Measurements from ENCODE around the gene PSMC2.
"Not testable (repeated sequence)": the region's sequence is repeated elsewhere in the genome, so short reads cannot be mapped to it uniquely, and the experiment has no call there.

Gene PSMC2

DNA sequence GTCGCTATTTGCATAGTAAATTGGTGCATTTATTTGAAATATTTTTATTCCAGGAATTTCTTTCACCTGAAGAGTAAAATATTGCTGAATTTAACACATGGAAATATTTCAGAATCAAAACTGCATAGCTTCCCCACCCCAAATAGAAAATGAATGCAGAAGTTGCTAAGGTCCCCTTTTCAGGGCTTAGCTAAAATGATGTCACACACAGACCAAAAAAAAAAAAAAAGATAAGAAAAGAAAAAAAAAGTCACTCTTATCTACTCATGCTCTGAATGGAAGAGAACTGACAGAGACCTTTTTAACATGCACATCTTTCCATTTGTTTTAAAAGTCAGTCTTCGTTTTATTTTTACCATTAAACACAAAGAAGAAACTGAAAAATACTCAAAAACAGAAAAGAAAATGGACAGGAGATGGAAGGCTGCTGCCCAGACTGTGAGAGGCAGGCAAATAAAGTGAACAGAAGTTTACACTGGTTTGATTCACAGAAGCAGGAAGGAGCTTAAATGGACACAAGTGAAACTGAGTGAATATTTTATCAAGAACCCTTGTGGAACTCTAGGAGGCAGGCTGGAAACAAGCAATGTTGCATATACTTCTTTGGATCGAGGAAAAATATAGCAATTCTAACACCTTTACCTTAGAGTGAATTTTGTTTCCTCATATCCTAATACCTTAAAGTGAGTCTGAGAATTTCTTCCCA is 32.0 kb downstream of the PSMC2 start:
- no peak for DNase-seq (ENCODE audit: low read depth in 2 of 2)

GRCh38 chr7:103380395-103381191 is 33.1 kb downstream of the PSMC2 start:
- DNase-seq (ENCODE audit: low read depth in 2 of 2), result no peak

- DNase-seq (ENCODE audit: low read depth in 2 of 2), result no peak
Measured at GRCh38 chr7:103381280-103382031, 34.0 kb downstream of the PSMC2 start.

- DNase-seq (ENCODE audit: low read depth in 2 of 2), result no peak
Measured at GRCh38 chr7:103382032-103382402, 34.6 kb downstream of the PSMC2 start.

GRCh38 chr7:103387242-103387641 is 39.8 kb downstream of the PSMC2 start:
- DNase-seq (ENCODE audit: low read depth in 2 of 2), result no peak

- no peak for DNase-seq (ENCODE audit: low read depth in 2 of 2)
Measured at GRCh38 chr7:103388469-103389140, 41.2 kb downstream of the PSMC2 start.

GRCh38 chr7:103389263-103389662 is 41.8 kb downstream of the PSMC2 start:
- no peak for DNase-seq (ENCODE audit: low read depth in 2 of 2)

DNA sequence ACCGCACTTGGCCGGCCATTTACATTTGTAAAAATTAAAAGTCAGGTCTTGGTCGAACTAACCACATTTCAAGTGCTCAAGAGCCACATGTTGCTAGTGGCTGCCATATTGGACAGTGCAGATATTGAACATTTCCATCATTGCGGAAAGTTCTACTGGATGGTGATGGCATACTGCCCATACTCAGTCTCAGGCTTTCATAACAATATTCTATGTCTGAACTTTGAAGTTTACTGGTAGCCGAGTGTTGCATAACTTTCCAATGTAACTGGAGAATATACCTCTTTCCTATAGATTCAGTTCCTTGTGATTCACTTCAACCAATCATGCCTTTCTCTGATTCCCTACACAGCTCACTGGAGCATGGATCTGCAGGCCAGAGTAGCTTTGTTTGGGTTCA is 43.7 kb downstream of the PSMC2 start:
- DNase-seq (ENCODE audit: low read depth in 2 of 2), result no peak

GRCh38 chr7:103391976-103392375 is 44.5 kb downstream of the PSMC2 start:
- no peak for DNase-seq (ENCODE audit: low read depth in 2 of 2)

DNA sequence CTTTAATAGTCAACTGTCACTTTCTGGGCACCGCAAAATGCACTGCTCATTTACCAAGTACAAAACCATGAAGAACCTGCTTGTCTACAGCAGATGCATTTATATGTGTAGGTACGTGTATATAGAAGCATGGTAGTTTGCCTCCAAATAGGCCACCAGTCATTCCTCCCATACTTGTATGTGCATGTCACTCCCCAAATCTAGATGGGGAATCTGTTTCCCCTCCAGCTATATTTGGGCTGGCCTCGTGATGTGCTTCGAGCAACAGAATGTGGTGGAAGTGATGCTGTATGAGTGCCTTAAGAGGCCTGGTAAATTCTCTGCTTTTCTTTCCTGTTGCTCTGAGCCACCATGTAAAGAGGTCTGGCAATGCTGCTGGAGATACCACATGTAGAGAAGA is 47.1 kb downstream of the PSMC2 start:
- DNase-seq (ENCODE audit: low read depth in 2 of 2), result no peak

DNA sequence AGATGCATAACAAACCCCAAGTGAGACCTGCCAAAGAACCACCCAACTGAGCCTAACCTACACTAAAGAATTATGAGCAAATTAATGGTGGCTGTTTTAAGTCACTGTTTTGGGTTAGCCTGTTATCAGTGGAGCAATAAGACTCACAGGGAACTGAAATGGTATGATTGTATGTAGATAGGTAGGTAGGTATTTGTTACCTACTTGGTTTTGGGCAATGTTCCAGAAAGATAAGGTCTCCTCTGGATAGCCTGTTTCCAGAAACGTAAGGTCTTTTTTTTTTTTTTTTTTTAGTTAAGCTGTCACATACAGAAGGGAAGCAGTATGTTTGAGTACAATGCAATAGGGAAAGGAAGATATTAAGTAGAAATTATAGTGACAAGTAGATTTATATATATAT is 47.6 kb downstream of the PSMC2 start:
- no peak for DNase-seq (ENCODE audit: low read depth in 2 of 2)

GRCh38 chr7:103396471-103396870 is 49.0 kb downstream of the PSMC2 start:
- no peak for DNase-seq (ENCODE audit: low read depth in 2 of 2)

DNA sequence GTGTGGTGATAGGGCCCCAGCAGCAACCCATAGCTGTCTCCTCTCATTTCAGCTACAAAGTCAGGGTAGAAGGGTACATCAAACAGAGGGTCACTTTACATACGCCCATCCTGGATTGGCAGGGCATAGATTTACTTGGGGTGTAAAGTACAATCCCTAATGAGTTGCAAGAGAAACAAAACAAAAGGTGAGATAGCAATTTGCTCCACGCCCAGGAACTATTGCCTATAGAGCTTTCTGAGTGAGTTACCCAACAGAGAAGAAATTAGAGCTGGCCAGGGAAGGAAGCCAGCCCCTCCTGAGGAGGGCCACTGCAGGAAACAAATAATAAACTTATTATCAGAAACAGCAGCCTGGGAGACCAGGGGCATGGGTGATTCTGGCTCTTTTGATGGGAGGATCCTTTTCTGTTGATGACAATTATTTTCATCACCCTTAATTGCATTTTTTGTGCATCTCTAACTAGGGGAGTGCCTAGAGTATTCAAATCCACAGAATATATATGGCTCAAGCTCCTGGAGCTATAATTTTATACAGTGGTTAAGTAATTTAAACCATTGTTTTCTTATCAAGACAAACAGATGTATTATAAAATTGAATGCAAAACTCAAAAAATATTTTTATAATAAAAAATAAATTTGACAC is 51.2 kb downstream of the PSMC2 start:
- DNase-seq (ENCODE audit: low read depth in 2 of 2), result no peak

DNA sequence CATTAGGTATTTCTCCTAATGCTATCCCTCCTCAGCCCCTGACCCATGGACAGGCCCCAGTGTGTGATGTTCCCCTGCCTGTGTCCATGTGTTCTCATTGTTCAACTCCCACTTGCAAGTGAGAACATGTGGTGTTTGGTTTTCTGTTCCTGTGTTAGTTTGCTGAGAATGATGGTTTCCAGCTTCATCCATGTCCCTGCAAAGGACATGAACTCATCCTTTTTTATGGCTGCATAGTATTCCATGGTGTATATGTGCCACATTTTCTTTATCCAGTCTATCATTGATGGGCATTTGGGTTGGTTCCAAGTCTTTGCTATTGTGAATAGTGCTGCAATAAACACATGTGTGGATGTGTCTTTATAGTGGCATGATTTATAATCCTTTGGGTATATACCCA is 52.2 kb downstream of the PSMC2 start:
- DNase-seq (ENCODE audit: low read depth in 2 of 2), result not testable (repeated sequence)

- not testable (repeated sequence) for DNase-seq (ENCODE audit: low read depth in 2 of 2)
Measured at GRCh38 chr7:103405789-103406613, 58.6 kb downstream of the PSMC2 start.

GRCh38 chr7:103412151-103412550 is 64.7 kb downstream of the PSMC2 start:
- no peak for DNase-seq (ENCODE audit: low read depth in 2 of 2)

GRCh38 chr7:103413407-103413806 is 66.0 kb downstream of the PSMC2 start:
- DNase-seq (ENCODE audit: low read depth in 2 of 2), result no peak

- no peak for DNase-seq (ENCODE audit: low read depth in 2 of 2)
Measured at GRCh38 chr7:103418241-103418640, 70.8 kb downstream of the PSMC2 start.
